Neuronal stem cell (in vitro differentiated cells): ENCODE measurements around the gene CTNS.

Source experiments
- DNase-seq: peaks from one replicate; pipeline ENCODE4 v3.0.0-alpha.2; 2013; ENCODE audit warnings: low spot score
- H2AFZ ChIP-seq: one replicate; pipeline ENCODE4 v1.6.1; 2013; ENCODE audit warnings: mild to moderate bottlenecking, low read length, inconsistent platforms
- H2AK5ac ChIP-seq: 2 replicates; pipeline ENCODE4 v1.6.1; 2013; ENCODE audit warnings: low read depth, mild to moderate bottlenecking, inconsistent platforms, low read length, moderate library complexity, mixed read lengths
- H2BK120ac ChIP-seq: 2 replicates; pipeline ENCODE4 v1.6.1; 2013; ENCODE audit warnings: low read depth, mild to moderate bottlenecking, inconsistent platforms, low read length, moderate library complexity, mixed read lengths
- H2BK12ac ChIP-seq: one replicate; pipeline ENCODE4 v1.6.1; 2013; ENCODE audit warnings: low read length, inconsistent platforms
- H2BK15ac ChIP-seq: 2 replicates; pipeline ENCODE4 v1.6.1; 2013; ENCODE audit warnings: mild to moderate bottlenecking, low read length, inconsistent platforms, mixed read lengths
- H2BK5ac ChIP-seq: one replicate; pipeline ENCODE4 v1.6.1; 2013; ENCODE audit warnings: inconsistent platforms, mild to moderate bottlenecking, low read length, moderate library complexity
- H3K14ac ChIP-seq: one replicate; pipeline ENCODE4 v1.6.1; 2013; ENCODE audit warnings: low read length, inconsistent platforms
- H3K18ac ChIP-seq: 2 replicates; pipeline ENCODE4 v1.6.1; 2013; ENCODE audit warnings: low read length, inconsistent platforms
- H3K23ac ChIP-seq: 2 replicates; pipeline ENCODE4 v1.6.1; 2013; ENCODE audit warnings: low read depth, mild to moderate bottlenecking, mixed read lengths, low read length, inconsistent platforms; ENCODE audit not compliant: poor library complexity
- H3K27ac ChIP-seq: replicated peaks from 3 replicates; pipeline ENCODE4 v1.5.1; 2013; ENCODE audit warnings: low read length, inconsistent platforms
- H3K27me3 ChIP-seq, 3 experiments: 2 replicates each; pipeline ENCODE4 v1.6.1; 2013; ENCODE audit warnings: low read length in 3 of 3, mild to moderate bottlenecking in 2 of 3, inconsistent platforms in 1 of 3, low read depth in 1 of 3, mixed read lengths in 1 of 3, moderate library complexity in 1 of 3; ENCODE audit not compliant: control insufficient read depth in 3 of 3, insufficient read depth in 3 of 3
- H3K36me3 ChIP-seq, 2 donors: replicated peaks in 1 of 2; 2 replicates each; pipeline ENCODE4 v1.6.1; 2013; ENCODE audit warnings: low read length in 2 of 2; ENCODE audit not compliant: control insufficient read depth in 2 of 2, insufficient read depth in 2 of 2
- H3K4ac ChIP-seq: 2 replicates; pipeline ENCODE4 v1.6.1; 2013; ENCODE audit warnings: inconsistent platforms, mild to moderate bottlenecking, low read length, moderate library complexity
- H3K4me1 ChIP-seq, 2 donors: 1 replicate in 1 of 2; 2 replicates in 1 of 2; pipeline ENCODE4 v1.6.1; 2013; ENCODE audit warnings: low read length in 2 of 2, low read depth in 1 of 2; ENCODE audit not compliant: control insufficient read depth in 2 of 2, insufficient read depth in 1 of 2
- H3K4me2 ChIP-seq: one replicate; pipeline ENCODE4 v1.6.1; 2013; ENCODE audit warnings: mild to moderate bottlenecking, low read length, inconsistent platforms; ENCODE audit not compliant: insufficient read depth, poor library complexity, severe bottlenecking
- H3K4me3 ChIP-seq, 2 donors: 2 replicates each; pipeline ENCODE4 v1.5.1; 2013; ENCODE audit warnings: low read length in 2 of 2, mild to moderate bottlenecking in 2 of 2, inconsistent platforms in 1 of 2, moderate library complexity in 1 of 2
- H3K79me1 ChIP-seq: one replicate; pipeline ENCODE4 v1.6.1; 2013; ENCODE audit warnings: low read depth, mild to moderate bottlenecking, inconsistent platforms, low read length, moderate library complexity
- H3K9ac ChIP-seq: one replicate; pipeline ENCODE4 v1.6.1; 2013; ENCODE audit warnings: mild to moderate bottlenecking, low read depth, low read length, inconsistent platforms; ENCODE audit not compliant: poor library complexity
- H3K9me3 ChIP-seq, 2 donors: replicated peaks in 1 of 2; 2 replicates each; pipeline versions ENCODE3 to v1.6.1; 2013; ENCODE audit warnings: low read length in 2 of 2, mild to moderate bottlenecking in 2 of 2, inconsistent platforms in 1 of 2, low read depth in 1 of 2, mixed read lengths in 1 of 2, moderate library complexity in 1 of 2; ENCODE audit not compliant: control insufficient read depth in 2 of 2, insufficient read depth in 1 of 2
- H4K8ac ChIP-seq: one replicate; pipeline ENCODE4 v1.6.1; 2013; ENCODE audit warnings: low read depth, mild to moderate bottlenecking, inconsistent platforms, low read length, moderate library complexity
- H4K91ac ChIP-seq: one replicate; pipeline ENCODE4 v1.6.1; 2013; ENCODE audit warnings: low read length, low read depth, mild to moderate bottlenecking, inconsistent platforms; ENCODE audit not compliant: poor library complexity
- WGBS, 2 donors: extraction: QIAGEN DNeasy Blood & Tissue Kit; methylation state at CpG; one replicate each; pipeline ENCODE4 v1.1.7; 2013; ENCODE audit warnings: missing lambda C conversion rate in 2 of 2, mixed read lengths in 1 of 2; ENCODE audit not compliant: insufficient read length in 2 of 2, insufficient replicate concordance in 1 of 2; ENCODE audit errors: extremely low coverage in 2 of 2; 5-methylcytosine and 5-hydroxymethylcytosine counted together

The CTNS gene

GRCh38 chr17:3667366-3668278, 31.1 kb downstream of the CTNS start:
- Histone ChIP-seq H3K27me3 (no peaks in the 10 kb centered on the region), H3K4me2 (peak overlapping the region; percentile 97), H3K23ac (peak overlapping the region; percentile 98), H2BK120ac (no peak overlapping the region), H3K79me1 (peaks cover 13% of the 10 kb centered on the region), H2AFZ (peak overlapping the region; percentile 100), H3K36me3 (peaks cover 9 to 43% of the 10 kb centered on the region in 2 donors), H3K14ac (peak overlapping the region; percentile 84), H3K27ac (peak overlapping the region; percentile 99), H3K4ac (peak overlapping the region; percentile 72), H3K18ac (peak overlapping the region; percentile 99), H3K4me3 (peak overlapping the region; percentile 94 to 97), H2BK15ac (no peak overlapping the region), H2AK5ac (peak overlapping the region; percentile 90), H3K9ac (peak overlapping the region; percentile 94), H4K8ac (no peak overlapping the region), H2BK5ac (peak overlapping the region; percentile 99), H2BK12ac (peak overlapping the region; percentile 64), H4K91ac (no peak overlapping the region), H3K4me1 (peaks cover 9 to 14% of the 10 kb centered on the region in 2 donors), H3K9me3 (no peaks in the 10 kb centered on the region)
- WGBS, 2 donors, result no CpG with 5 or more reads among the region's 39 CpGs
- DNase-seq, result no peak

DNA sequence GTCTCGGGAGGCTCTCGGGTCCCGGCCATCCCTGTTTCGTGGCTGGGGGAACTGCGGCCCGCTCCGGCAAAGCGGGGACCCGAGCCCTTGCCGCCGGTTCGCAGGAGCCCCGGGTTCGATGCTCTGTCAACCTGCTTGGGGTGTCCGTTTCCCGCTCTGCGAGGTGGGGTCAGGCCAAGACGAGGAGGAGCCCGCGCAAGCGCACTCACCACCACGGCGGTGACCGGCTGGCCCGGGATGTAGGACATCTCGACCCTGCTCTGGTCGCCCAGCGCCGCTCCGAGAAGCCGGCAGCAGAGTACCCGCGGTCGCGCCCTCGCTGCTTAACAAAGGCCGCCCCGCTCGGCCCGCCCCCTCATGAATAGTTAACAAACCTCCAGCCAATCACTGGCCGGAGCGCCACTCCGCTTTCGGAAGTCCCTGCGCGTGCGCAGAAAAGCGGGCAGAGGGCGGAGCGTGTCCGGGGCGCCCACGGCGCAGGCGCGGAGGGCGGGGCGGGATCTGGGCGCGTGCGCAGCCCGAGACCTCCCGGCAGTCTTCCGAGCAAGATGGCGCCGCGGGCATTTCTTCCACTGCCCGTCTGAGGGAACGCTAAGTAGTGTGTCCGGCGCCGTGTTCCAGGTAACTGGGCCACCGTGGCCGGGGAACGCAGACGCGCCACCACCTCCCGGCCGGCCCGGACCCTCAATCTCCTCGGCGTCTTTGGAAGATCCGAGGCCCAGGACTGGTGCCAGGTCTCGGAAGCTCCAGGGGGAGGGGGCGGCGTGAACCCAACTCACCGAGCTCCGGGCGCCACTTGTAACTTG, 31.9 kb downstream of the CTNS start, which contains the start of the genes EMC6 and TAX1BP3:
TSS of gene EMC6 (plus strand) at position 534 of the 806 bp plus-strand sequence. CDS start 335 bp downstream, outside the sequence.
TSS of gene TAX1BP3 (minus strand) at position 300 of the 806 bp plus-strand sequence. CDS start at position 248, 52 bp downstream.
- Histone ChIP-seq H2AFZ (peak within 1 kb of the TSS; percentile 100), H4K91ac (no peak within 1 kb of the TSS), H3K9ac (peak within 1 kb of the TSS; percentile 98), H3K36me3 (peaks cover 9 to 36% of the 10 kb centered on the region in 2 donors), H3K4me1 (peaks cover 9% of the 10 kb centered on the region in 2 donors), H2BK15ac (no peak within 1 kb of the TSS), H2AK5ac (peak within 1 kb of the TSS; percentile 95), H2BK12ac (peak within 1 kb of the TSS; percentile 64), H3K9me3 (no peaks in the 10 kb centered on the region), H3K4me2 (peak within 1 kb of the TSS; percentile 97), H3K79me1 (peaks cover 13% of the 10 kb centered on the region), H3K4ac (peak within 1 kb of the TSS; percentile 96), H2BK120ac (no peak within 1 kb of the TSS), H3K23ac (peak within 1 kb of the TSS; percentile 98), H3K18ac (peak within 1 kb of the TSS; percentile 99), H4K8ac (peak within 1 kb of the TSS; percentile 76), H3K27ac (peak within 1 kb of the TSS; percentile 99), H3K4me3 (peak within 1 kb of the TSS; percentile 94 to 97), H2BK5ac (peak within 1 kb of the TSS; percentile 99), H3K14ac (peak within 1 kb of the TSS; percentile 94), H3K27me3 (no peaks in the 10 kb centered on the region)
- WGBS, 2 donors, result no CpG with 5 or more reads among the region's 89 CpGs
- peak; percentile 99 for DNase-seq

- Histone ChIP-seq H2BK120ac (no peak overlapping the region), H3K9ac (peak overlapping the region; percentile 98), H2AFZ (peak overlapping the region; percentile 93), H4K8ac (peak overlapping the region; percentile 76), H3K4ac (peak overlapping the region; percentile 96), H3K9me3 (no peaks in the 10 kb centered on the region), H3K23ac (peak overlapping the region; percentile 98), H2BK15ac (no peak overlapping the region), H3K27me3 (no peaks in the 10 kb centered on the region), H3K36me3 (peaks cover 8 to 30% of the 10 kb centered on the region in 2 donors), H3K4me3 (peak overlapping the region; percentile 94 to 97), H2BK5ac (peak overlapping the region; percentile 93), H4K91ac (no peak overlapping the region), H3K14ac (peak overlapping the region; percentile 94), H3K27ac (no peak overlapping the region), H3K79me1 (peaks cover 13% of the 10 kb centered on the region), H2BK12ac (no peak overlapping the region), H3K4me1 (peaks cover 9 to 12% of the 10 kb centered on the region in 2 donors), H3K18ac (peak overlapping the region; percentile 93), H3K4me2 (peak overlapping the region; percentile 72), H2AK5ac (peak overlapping the region; percentile 95)
- WGBS, 2 donors, result no CpG with 5 or more reads among the region's 32 CpGs
- DNase-seq, result no peak
Observed at GRCh38 chr17:3669085-3669347, 32.5 kb downstream of the CTNS start.
